Pericardium fibroblast (primary cell): Measurements from ENCODE around the gene AIPL1. TPM values are rescaled to one million over a fixed set of nuclear protein-coding genes. Genes with fewer than 3 reads are reported as not detected.

Experiments used
- total RNA-seq: library from RNA; depleted of rRNA; stranded (reverse); fragments of >200 nt; gene quantifications from 2 replicates; pipeline ENCODE4 v1.2.3, GENCODE V29; 2015

Gene AIPL1
- not detected in 2 replicates for total RNA-seq

GRCh38 chr17:6435051-6435450 lies at the start of gene AIPL1:
Gene AIPL1, minus strand, starts transcription at chr17:6435121. Its CDS starts 17 bp downstream, at chr17:6435104.

GRCh38 chr17:6443692-6444570 lies 9.0 kb upstream of the AIPL1 start, which contains the start of gene PIMREG:
Gene PIMREG, plus strand, starts transcription at chr17:6444455. Its CDS starts 656 bp downstream, at chr17:6445111.

Other genes with a start within 250 kb of the AIPL1 start
- gene PIMREG, start 9.3 kb upstream of the AIPL1 start, total RNA-seq = 0.82 and 3.3 TPM in 2 replicates
- gene PITPNM3, start 121.4 kb upstream of the AIPL1 start, total RNA-seq = 2.6 and 4.9 TPM in 2 replicates
- 9.7 and 15.9 TPM in 2 replicates for gene KIAA0753, start 205.6 kb upstream of the AIPL1 start, total RNA-seq
- 82.4 and 227 TPM in 2 replicates for gene TXNDC17, start 205.9 kb upstream of the AIPL1 start, total RNA-seq
- 4.9 and 8.2 TPM in 2 replicates for gene MED31, start 216.5 kb upstream of the AIPL1 start, total RNA-seq
- 0.26 and 2.9 TPM in 2 replicates for gene C17orf100, start 216.6 kb upstream of the AIPL1 start, total RNA-seq